T-cell (primary cell): Measurements from ENCODE around the gene PLCL1. TPM values are rescaled to one million over a fixed set of nuclear protein-coding genes. Genes with fewer than 3 reads are reported as not detected.

Experiments used
- ATAC-seq, 4 experiments: fragments of 200-7000 bp in 3 of 4; fragments of 150-1000 bp in 1 of 4; cut with Tn5 transposase; replicated peaks in 1 of 4; 1 replicate in 3 of 4; 2 replicates in 1 of 4; pipeline ENCODE4 v1.10.0; 2021; ENCODE audit warnings: moderate library complexity in 3 of 4, mild to moderate bottlenecking in 2 of 4, moderate number of reproducible peaks in 1 of 4
- CTCF ChIA-PET, 2 donors: fragments of 300-600 bp; sonication (Branson Sonifier 250); formaldehyde crosslinking; loops; one replicate each; lab custom pipeline; 2022; ENCODE audit warnings: antibody characterized with exemption in 2 of 2; lab: Charles Lee
- POLR2A ChIA-PET, 2 donors: fragments of 300-600 bp; sonication (Branson Sonifier 250); formaldehyde crosslinking; loops; one replicate each; lab custom pipeline; 2022; ENCODE audit warnings: antibody characterized with exemption in 2 of 2; lab: Charles Lee
- DNase-seq, 35 experiments: peaks; one replicate each; pipeline versions ENCODE4 v3.0.0 to v3.0.0-alpha.2; 2013 to 2023
- H3K27ac ChIP-seq: one replicate; pipeline ENCODE4 v1.5.1; 2013; ENCODE audit warnings: low read length
- H3K27me3 ChIP-seq, 2 experiments: replicated peaks in 1 of 2; 1 replicate in 1 of 2; 2 replicates in 1 of 2; pipeline versions ENCODE4 v1.6.1 to v1.7.0; 2013; ENCODE audit warnings: low read length in 1 of 2, mixed read lengths in 1 of 2; ENCODE audit not compliant: control insufficient read depth in 2 of 2, insufficient read depth in 2 of 2; ENCODE audit errors: extremely low read depth in 1 of 2
- H3K36me3 ChIP-seq, 2 donors: 1 replicate in 1 of 2; 2 replicates in 1 of 2; pipeline versions ENCODE4 v1.6.1 to v1.7.0; 2013; ENCODE audit warnings: low read length in 1 of 2; ENCODE audit not compliant: control insufficient read depth in 2 of 2, insufficient read depth in 1 of 2; ENCODE audit errors: extremely low read depth in 1 of 2
- H3K4me1 ChIP-seq, 2 experiments: 1 replicate in 1 of 2; 2 replicates in 1 of 2; pipeline versions ENCODE4 v1.6.1 to v1.7.0; 2013; ENCODE audit warnings: low read length in 2 of 2, mixed read lengths in 1 of 2; ENCODE audit not compliant: insufficient read depth in 2 of 2, control insufficient read depth in 1 of 2; ENCODE audit errors: extremely low read depth in 1 of 2
- H3K4me3 ChIP-seq, 2 donors: 1 replicate in 1 of 2; 2 replicates in 1 of 2; pipeline versions ENCODE4 v1.5.1 to v1.7.0; 2013; ENCODE audit warnings: mild to moderate bottlenecking in 2 of 2, low read length in 1 of 2, moderate library complexity in 1 of 2; ENCODE audit not compliant: control insufficient read depth in 1 of 2; ENCODE audit errors: extremely low read depth in 1 of 2
- H3K9me3 ChIP-seq: 2 replicates; pipeline ENCODE4 v1.7.0; 2013
- H3K27ac Mint-ChIP-seq, 2 donors: one replicate each; pipeline ENCODE4 v1.8.0; 2020 to 2021; ENCODE audit warnings: mild to moderate bottlenecking in 2 of 2, mixed read lengths in 2 of 2
- H3K27me3 Mint-ChIP-seq, 2 donors: one replicate each; pipeline ENCODE4 v1.8.0; 2021 to 2022; ENCODE audit warnings: mixed read lengths in 2 of 2
- H3K36me3 Mint-ChIP-seq: one replicate; pipeline ENCODE4 v1.8.0; 2021; ENCODE audit warnings: mixed read lengths
- H3K4me1 Mint-ChIP-seq, 3 donors: one replicate each; pipeline ENCODE4 v1.8.0; 2020 to 2022; ENCODE audit warnings: mixed read lengths in 3 of 3, mild to moderate bottlenecking in 1 of 3
- H3K4me3 Mint-ChIP-seq, 3 donors: one replicate each; pipeline ENCODE4 v1.8.0; 2020 to 2022; ENCODE audit warnings: mild to moderate bottlenecking in 3 of 3, mixed read lengths in 3 of 3, moderate library complexity in 3 of 3
- H3K9me3 Mint-ChIP-seq, 3 donors: one replicate each; pipeline ENCODE4 v1.8.0; 2020 to 2022; ENCODE audit warnings: mixed read lengths in 3 of 3
- WGBS: methylation state at CpG from one replicate; pipeline ENCODE4 v1.1.5; 2013; ENCODE audit warnings: missing lambda C conversion rate; ENCODE audit not compliant: insufficient coverage; 5-methylcytosine and 5-hydroxymethylcytosine counted together
- total RNA-seq, 35 experiments: library from RNA in 6 of 35; stranded (reverse) in 6 of 35; fragments of 120-200 nt in 1 of 35; gene quantifications; one replicate each; pipeline versions ENCODE4 v1.2.1 to v1.2.4 and lab custom pipeline; 2013 to 2026

The PLCL1 gene
- total RNA-seq, 5 donors from 2014 or later (not counting 1 experiment from before 2014, with no cell fraction given) = 15.3 to 24.7 (median 20.3) TPM

DNA sequence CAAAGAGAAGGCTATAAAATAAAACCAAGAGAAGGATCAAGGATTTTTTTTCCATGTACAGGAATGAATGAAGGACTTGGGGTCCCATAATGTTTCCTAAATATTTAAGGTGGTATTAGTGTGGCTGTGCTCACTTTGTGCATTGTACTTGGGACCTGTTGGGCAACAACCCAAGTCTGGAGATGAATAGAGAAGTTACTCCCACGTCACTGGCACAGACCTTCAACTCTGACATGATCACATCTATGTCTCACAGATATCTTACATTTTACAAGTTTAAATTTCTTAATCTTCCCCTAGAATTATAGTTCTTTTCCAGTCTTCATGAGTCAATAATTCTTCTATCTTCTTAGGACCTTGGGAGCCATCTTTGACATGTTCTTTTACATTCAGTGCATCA, 133.4 kb downstream of the PLCL1 start:
- no peak for DNase-seq
- no peak overlapping the region for H3K4me3 Mint-ChIP-seq
- no peaks in the 10 kb centered on the region for H3K9me3 ChIP-seq
- H3K4me1 Mint-ChIP-seq = peaks cover 59 to 71% (median 64%) of the 10 kb centered on the region in 3 donors
- WGBS = no CpG with 5 or more reads among the region's 1 CpG
- no peak overlapping the region for H3K27ac ChIP-seq
- no peak for ATAC-seq
- H3K36me3 ChIP-seq = no peaks in the 10 kb centered on the region
- peaks cover 0 to 11% of the 10 kb centered on the region in 2 experiments for H3K4me1 ChIP-seq
- no peaks in the 10 kb centered on the region for H3K36me3 Mint-ChIP-seq
- POLR2A ChIA-PET = no interaction called here
- H3K4me3 ChIP-seq = no peak overlapping the region
- CTCF ChIA-PET = no interaction called here
- no peaks in the 10 kb centered on the region for H3K27me3 Mint-ChIP-seq
- no peaks in the 10 kb centered on the region for H3K9me3 Mint-ChIP-seq
- H3K27ac Mint-ChIP-seq = no peak overlapping the region
- H3K27me3 ChIP-seq = no peaks in the 10 kb centered on the region

DNA sequence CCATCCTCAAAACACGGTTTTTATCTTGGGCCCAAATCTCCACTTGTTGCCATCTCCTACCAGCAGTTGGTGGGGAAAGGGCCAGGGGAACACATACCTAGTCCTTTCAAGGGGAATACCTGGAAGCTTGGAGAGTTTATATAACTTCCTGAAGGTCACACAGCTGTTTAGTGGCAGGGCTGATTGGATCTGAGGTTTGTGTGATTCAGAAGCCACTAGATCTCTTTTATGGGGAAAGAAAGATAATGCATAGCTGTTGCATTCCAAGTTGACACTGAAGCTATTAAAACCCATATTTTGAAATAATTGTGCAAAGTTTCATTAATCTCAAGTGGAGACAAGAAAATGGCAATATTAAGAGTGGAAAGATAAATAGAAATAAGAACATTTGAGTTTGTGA, 134.2 kb downstream of the PLCL1 start:
- Mint-ChIP-seq H3K9me3 (no peaks in the 10 kb centered on the region), H3K36me3 (no peaks in the 10 kb centered on the region), H3K27me3 (no peaks in the 10 kb centered on the region), H3K27ac (no peak overlapping the region), H3K4me1 (peaks cover 55 to 71% (median 63%) of the 10 kb centered on the region in 3 donors), H3K4me3 (no peak overlapping the region)
- ChIA-PET CTCF (no interaction called here), POLR2A (no interaction called here)
- H3K4me3 ChIP-seq = no peak overlapping the region
- H3K27me3 ChIP-seq = no peaks in the 10 kb centered on the region
- no peak overlapping the region for H3K27ac ChIP-seq
- no peaks in the 10 kb centered on the region for H3K36me3 ChIP-seq
- ATAC-seq = no peak
- no CpG with 5 or more reads among the region's 1 CpG for WGBS
- H3K4me1 ChIP-seq = peaks cover 0 to 11% of the 10 kb centered on the region in 2 experiments
- H3K9me3 ChIP-seq = no peaks in the 10 kb centered on the region
- no peak for DNase-seq

DNA sequence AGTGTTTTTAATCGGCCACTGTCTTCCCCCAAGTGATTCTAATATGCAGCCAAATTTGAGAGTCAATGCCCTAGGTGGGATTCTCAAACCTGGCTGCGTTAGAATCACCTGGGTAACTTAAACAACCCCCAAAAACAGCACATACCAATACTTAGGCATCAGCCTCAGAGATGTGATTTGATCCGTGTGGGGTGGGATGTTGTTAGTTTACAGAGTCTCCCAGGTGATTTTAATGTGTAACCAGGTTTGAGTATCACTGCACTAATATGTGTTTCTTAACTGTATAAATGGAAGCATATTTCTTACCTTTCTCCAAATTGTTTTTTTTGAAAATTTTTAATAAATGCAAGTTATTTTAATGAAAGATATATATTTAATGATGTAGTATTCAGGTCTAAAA, 135.4 kb downstream of the PLCL1 start:
- no peaks in the 10 kb centered on the region for H3K36me3 Mint-ChIP-seq
- no peaks in the 10 kb centered on the region for H3K27me3 ChIP-seq
- no peak overlapping the region for H3K27ac Mint-ChIP-seq
- no peak overlapping the region for H3K4me3 ChIP-seq
- H3K4me1 Mint-ChIP-seq = peaks cover 58 to 73% (median 64%) of the 10 kb centered on the region in 3 donors
- POLR2A ChIA-PET = no interaction called here
- CTCF ChIA-PET = no interaction called here
- H3K36me3 ChIP-seq = no peaks in the 10 kb centered on the region
- H3K9me3 Mint-ChIP-seq = no peaks in the 10 kb centered on the region
- DNase-seq (no peak), ATAC-seq (no peak)
- H3K27me3 Mint-ChIP-seq = no peaks in the 10 kb centered on the region
- no peak overlapping the region for H3K27ac ChIP-seq
- 83% methylated on average over 1 of the region's 3 CpGs for WGBS
- H3K9me3 ChIP-seq = no peaks in the 10 kb centered on the region
- H3K4me3 Mint-ChIP-seq = no peak overlapping the region
- peaks cover 0 to 21% of the 10 kb centered on the region in 2 experiments for H3K4me1 ChIP-seq

DNA sequence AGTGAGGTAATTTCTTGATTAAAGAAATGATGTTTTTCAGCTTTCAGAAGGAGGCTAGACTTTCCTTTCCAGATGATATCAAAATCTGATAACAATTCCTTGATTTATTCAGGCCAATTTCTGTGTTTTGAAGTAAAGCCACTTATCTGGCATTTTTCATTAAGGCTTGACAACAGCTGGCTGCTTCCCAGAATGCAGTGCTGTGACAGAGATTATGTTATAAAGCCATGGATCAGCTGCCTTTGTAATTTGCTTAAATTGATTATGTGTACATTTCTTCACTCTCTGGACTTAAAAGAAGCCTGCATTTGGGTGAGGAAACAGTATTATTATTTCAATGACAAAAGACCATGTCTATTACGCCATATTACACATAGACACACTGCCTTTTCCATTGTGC, 136.0 kb downstream of the PLCL1 start:
- no peak for DNase-seq
- ChIA-PET POLR2A (interaction anchor here in 1 of 2 donors (0.6 kb wide), 1 partner anchor 309 kb away, joined by 3 read pairs; no protein-coding TSS in a partner anchor), CTCF (no interaction called here)
- ATAC-seq = no peak
- no peaks in the 10 kb centered on the region for H3K27me3 ChIP-seq
- H3K9me3 ChIP-seq = no peaks in the 10 kb centered on the region
- peaks cover 0 to 21% of the 10 kb centered on the region in 2 experiments for H3K4me1 ChIP-seq
- no peaks in the 10 kb centered on the region for H3K36me3 Mint-ChIP-seq
- no peaks in the 10 kb centered on the region for H3K9me3 Mint-ChIP-seq
- no peak overlapping the region for H3K4me3 Mint-ChIP-seq
- H3K27ac Mint-ChIP-seq = no peak overlapping the region
- no CpG with 5 or more reads among the region's 1 CpG for WGBS
- no peaks in the 10 kb centered on the region for H3K27me3 Mint-ChIP-seq
- H3K4me1 Mint-ChIP-seq = peaks cover 58 to 73% (median 61%) of the 10 kb centered on the region in 3 donors
- no peak overlapping the region for H3K4me3 ChIP-seq
- H3K27ac ChIP-seq = no peak overlapping the region
- no peaks in the 10 kb centered on the region for H3K36me3 ChIP-seq

DNA sequence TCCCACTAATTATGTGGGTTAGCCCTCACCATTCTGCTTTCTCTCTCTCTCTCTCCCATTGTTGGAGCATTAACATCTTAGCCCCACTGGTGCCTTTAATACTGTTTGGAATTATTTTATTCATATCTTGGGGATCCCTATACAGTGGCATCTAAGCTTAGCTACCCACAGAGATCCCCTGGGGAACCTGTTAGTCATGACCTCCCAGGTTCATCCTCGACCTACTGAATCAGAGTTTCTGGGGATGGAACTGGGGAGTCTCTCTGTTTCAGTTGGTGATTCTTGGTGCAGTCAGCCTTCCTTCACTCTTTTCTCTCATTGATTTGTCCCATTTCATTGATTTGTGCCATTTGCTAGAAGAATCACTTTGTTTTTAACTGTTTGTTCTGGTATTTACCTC, 137.3 kb downstream of the PLCL1 start:
- Histone ChIP-seq H3K36me3 (no peaks in the 10 kb centered on the region), H3K4me1 (peaks cover 0 to 21% of the 10 kb centered on the region in 2 experiments), H3K9me3 (no peaks in the 10 kb centered on the region), H3K27ac (no peak overlapping the region), H3K27me3 (no peaks in the 10 kb centered on the region), H3K4me3 (no peak overlapping the region)
- no peak for ATAC-seq
- WGBS = no CpG with 5 or more reads among the region's 1 CpG
- no peak overlapping the region for H3K4me3 Mint-ChIP-seq
- ChIA-PET CTCF (interaction anchor here in 1 of 2 donors (0.6 kb wide), 1 partner anchor 235 kb away, joined by 4 read pairs; no protein-coding TSS in a partner anchor), POLR2A (no interaction called here)
- DNase-seq = no peak
- H3K27ac Mint-ChIP-seq = no peak overlapping the region
- no peaks in the 10 kb centered on the region for H3K36me3 Mint-ChIP-seq
- H3K9me3 Mint-ChIP-seq = no peaks in the 10 kb centered on the region
- peaks cover 56 to 68% (median 59%) of the 10 kb centered on the region in 3 donors for H3K4me1 Mint-ChIP-seq
- H3K27me3 Mint-ChIP-seq = no peaks in the 10 kb centered on the region

DNA sequence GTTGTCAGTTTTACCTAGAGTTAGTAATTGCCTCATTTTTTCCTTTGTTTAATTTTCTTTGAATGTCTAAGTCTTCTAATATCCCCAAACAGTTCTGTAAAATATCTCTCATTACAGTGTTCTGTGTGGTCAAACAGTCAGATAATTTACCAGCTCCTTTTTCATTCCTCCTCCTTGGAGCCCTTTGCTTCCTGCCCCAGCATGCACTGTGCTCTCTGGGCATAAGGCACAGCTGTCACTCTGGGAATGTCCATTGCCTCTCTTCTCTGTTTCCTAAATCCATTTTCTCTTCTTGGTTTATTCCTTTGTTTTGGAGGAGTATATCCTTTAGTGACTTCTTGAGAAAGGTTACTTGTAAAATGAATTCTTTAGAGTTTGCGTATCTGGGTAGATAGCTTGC, 139.3 kb downstream of the PLCL1 start:
- no peak overlapping the region for H3K27ac ChIP-seq
- ChIA-PET POLR2A (interaction anchor here in 1 of 2 donors (0.6 kb wide), 1 partner anchor 68 kb away, joined by 3 read pairs; no protein-coding TSS in a partner anchor), CTCF (interaction anchor here in 1 of 2 donors (0.6 kb wide), 1 partner anchor 41 kb away, joined by 3 read pairs; no protein-coding TSS in a partner anchor)
- WGBS = no CpG with 5 or more reads among the region's 1 CpG
- H3K4me1 ChIP-seq = peaks cover 0 to 32% of the 10 kb centered on the region in 2 experiments
- Mint-ChIP-seq H3K4me1 (peaks cover 61 to 70% (median 64%) of the 10 kb centered on the region in 3 donors), H3K9me3 (no peaks in the 10 kb centered on the region), H3K27ac (no peak overlapping the region), H3K36me3 (no peaks in the 10 kb centered on the region), H3K27me3 (no peaks in the 10 kb centered on the region), H3K4me3 (no peak overlapping the region)
- ATAC-seq = no peak
- no peaks in the 10 kb centered on the region for H3K36me3 ChIP-seq
- no peaks in the 10 kb centered on the region for H3K27me3 ChIP-seq
- no peak for DNase-seq
- H3K4me3 ChIP-seq = no peak overlapping the region
- H3K9me3 ChIP-seq = no peaks in the 10 kb centered on the region
